OCI-LY1 (cell line): ENCODE results near the gene IDH2.

Source experiments
- H2AFZ ChIP-seq: fragments of 200-600 bp; sonication (generic), shearing (Covaris generic); 2 replicates; pipeline ENCODE4 v1.6.0; 2014; ENCODE audit warnings: antibody characterized with exemption, mild to moderate bottlenecking, low read length
- H3F3A ChIP-seq: fragments of 200-600 bp; sonication (generic), shearing (Covaris generic); 2 replicates; pipeline ENCODE4 v1.6.0; 2014; ENCODE audit warnings: mild to moderate bottlenecking, antibody characterized with exemption, low read length, moderate library complexity; ENCODE audit not compliant: insufficient read depth
- H3K27ac ChIP-seq: fragments of 200-600 bp; sonication (generic); 2 replicates; pipeline ENCODE4 v1.5.1; 2014; ENCODE audit warnings: low read length, mixed run types, mild to moderate bottlenecking, low read depth; ENCODE audit not compliant: poor library complexity, severe bottlenecking
- H3K27me3 ChIP-seq: fragments of 200-600 bp; sonication (generic); 2 replicates; pipeline ENCODE4 v1.6.0; 2014; ENCODE audit warnings: antibody characterized with exemption, mild to moderate bottlenecking, low read length, moderate library complexity; ENCODE audit not compliant: insufficient read depth
- H3K36me3 ChIP-seq: fragments of 200-600 bp; sonication (generic); 2 replicates; pipeline ENCODE4 v1.6.1; 2014; ENCODE audit warnings: mild to moderate bottlenecking, antibody characterized with exemption, low read length, moderate library complexity, mixed read lengths; ENCODE audit not compliant: insufficient read depth
- H3K4me1 ChIP-seq: fragments of 200-600 bp; sonication (generic); 2 replicates; pipeline ENCODE4 v1.5.1; 2014; ENCODE audit warnings: mild to moderate bottlenecking, low read length, moderate library complexity; ENCODE audit not compliant: insufficient read depth, severe bottlenecking
- H3K4me2 ChIP-seq: fragments of 200-600 bp; sonication (generic), shearing (Covaris generic); 2 replicates; pipeline ENCODE4 v1.6.1; 2014; ENCODE audit warnings: low read length
- H3K4me3 ChIP-seq: fragments of 200-600 bp; sonication (generic); 2 replicates; pipeline ENCODE4 v1.5.1; 2014; ENCODE audit warnings: low read length, low read depth, mild to moderate bottlenecking, mixed read lengths; ENCODE audit not compliant: poor library complexity, severe bottlenecking
- H3K79me2 ChIP-seq: fragments of 200-600 bp; shearing (Covaris generic); 2 replicates; pipeline ENCODE4 v1.6.1; 2016; ENCODE audit warnings: mixed run types, low read length, mixed read lengths; ENCODE audit not compliant: insufficient read depth
- H3K9ac ChIP-seq: fragments of 200-600 bp; sonication (generic), shearing (Covaris generic); 2 replicates; pipeline ENCODE4 v1.6.1; 2014; ENCODE audit warnings: mild to moderate bottlenecking, low read length, mixed read lengths
- H3K9me2 ChIP-seq: fragments of 200-600 bp; sonication (generic), shearing (Covaris generic); 2 replicates; pipeline ENCODE4 v1.6.1; 2014; ENCODE audit warnings: low read depth, mild to moderate bottlenecking, low read length, mixed read lengths
- H3K9me3 ChIP-seq: fragments of 200-600 bp; shearing (Covaris generic); 2 replicates; pipeline ENCODE4 v1.6.1; 2014; ENCODE audit warnings: low read length, mixed read lengths
- H4K20me1 ChIP-seq: fragments of 200-600 bp; sonication (generic), shearing (Covaris generic); 2 replicates; pipeline ENCODE4 v1.6.0; 2016; ENCODE audit warnings: mild to moderate bottlenecking, low read length; ENCODE audit not compliant: insufficient read depth
- EZH2 ChIP-seq: fragments of 200-600 bp; sonication (generic), shearing (Covaris generic); IDR thresholded peaks from 2 replicates; pipeline ENCODE4 v1.8.0; 2017; ENCODE audit warnings: borderline replicate concordance, mixed run types, mild to moderate bottlenecking, antibody characterized with exemption, low read length, moderate library complexity, mixed read lengths
- TF ChIP-seq, protein P1 (sequence below): fragments of 200-600 bp; sonication (generic), shearing (Covaris generic); IDR thresholded peaks from 2 replicates; pipeline ENCODE4 v1.5.1; 2017; ENCODE audit warnings: mild to moderate bottlenecking, antibody characterized with exemption, low read length, moderate library complexity, mixed read lengths

Gene IDH2

DNA sequence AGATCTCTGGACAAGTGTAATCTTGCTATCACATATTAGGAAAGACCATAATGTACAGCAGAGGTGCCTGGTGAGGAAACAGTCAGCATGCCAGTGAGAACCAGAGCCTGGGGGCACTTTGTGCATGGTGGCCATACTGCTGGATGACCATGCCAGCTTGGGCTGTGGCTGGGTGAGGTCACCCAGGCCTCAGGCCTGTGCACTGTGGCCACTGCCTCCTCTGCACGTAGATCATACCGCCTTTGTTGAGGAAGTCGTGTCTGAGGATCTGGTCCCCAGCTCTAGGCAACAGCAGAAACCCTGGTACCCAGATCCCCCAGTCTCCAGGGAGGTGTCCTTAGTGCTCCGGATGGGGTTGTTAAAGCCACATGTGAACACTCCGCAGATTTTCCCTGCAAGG lies 62.3 kb downstream of the IDH2 start:
- Histone ChIP-seq H3K9ac (no peak overlapping the region; the same call in 1 of the 2 replicates), H3K4me1 (peaks cover 56% of the 10 kb centered on the region), H3K4me2 (no peak overlapping the region; the same call in 1 of the 2 replicates), H3F3A (0 out of 2 replicates have a peak, but pooled peaks cover 4% of the 10 kb centered on the region), H3K27ac (peak overlapping the region; percentile 42), H3K36me3 (no peaks in the 10 kb centered on the region), H3K27me3 (no peaks in the 10 kb centered on the region), H4K20me1 (no peaks in the 10 kb centered on the region), H3K9me3 (no peaks in the 10 kb centered on the region), H3K4me3 (no peak overlapping the region), H3K79me2 (no peaks in the 10 kb centered on the region), H3K9me2 (no peaks in the 10 kb centered on the region), H2AFZ (no peak overlapping the region)
- TF ChIP-seq, protein P1, sequence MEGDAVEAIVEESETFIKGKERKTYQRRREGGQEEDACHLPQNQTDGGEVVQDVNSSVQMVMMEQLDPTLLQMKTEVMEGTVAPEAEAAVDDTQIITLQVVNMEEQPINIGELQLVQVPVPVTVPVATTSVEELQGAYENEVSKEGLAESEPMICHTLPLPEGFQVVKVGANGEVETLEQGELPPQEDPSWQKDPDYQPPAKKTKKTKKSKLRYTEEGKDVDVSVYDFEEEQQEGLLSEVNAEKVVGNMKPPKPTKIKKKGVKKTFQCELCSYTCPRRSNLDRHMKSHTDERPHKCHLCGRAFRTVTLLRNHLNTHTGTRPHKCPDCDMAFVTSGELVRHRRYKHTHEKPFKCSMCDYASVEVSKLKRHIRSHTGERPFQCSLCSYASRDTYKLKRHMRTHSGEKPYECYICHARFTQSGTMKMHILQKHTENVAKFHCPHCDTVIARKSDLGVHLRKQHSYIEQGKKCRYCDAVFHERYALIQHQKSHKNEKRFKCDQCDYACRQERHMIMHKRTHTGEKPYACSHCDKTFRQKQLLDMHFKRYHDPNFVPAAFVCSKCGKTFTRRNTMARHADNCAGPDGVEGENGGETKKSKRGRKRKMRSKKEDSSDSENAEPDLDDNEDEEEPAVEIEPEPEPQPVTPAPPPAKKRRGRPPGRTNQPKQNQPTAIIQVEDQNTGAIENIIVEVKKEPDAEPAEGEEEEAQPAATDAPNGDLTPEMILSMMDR = no peak
- TF ChIP-seq EZH2 = no peak

DNA sequence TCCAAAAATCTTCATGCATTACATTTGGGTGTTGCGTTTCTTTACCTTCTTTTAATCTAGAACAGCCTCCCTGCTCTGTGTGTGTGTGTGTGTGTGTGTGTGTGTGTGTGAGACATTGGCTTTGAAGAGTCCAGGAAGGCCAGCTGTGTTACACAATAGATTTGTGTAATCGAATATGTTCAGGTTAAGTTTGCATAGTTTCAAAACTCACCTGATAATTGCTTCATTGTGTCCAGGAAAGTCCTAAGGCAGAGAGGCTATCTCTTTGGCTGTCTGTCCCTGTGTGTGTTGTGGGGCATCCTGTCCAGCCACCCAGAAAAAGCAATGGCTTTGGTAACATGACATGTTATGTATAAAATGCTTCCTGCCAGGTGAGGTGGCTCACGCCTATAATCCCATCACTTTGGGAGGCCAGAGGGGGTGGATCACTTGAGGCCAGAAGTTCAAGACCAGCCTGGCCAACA lies 63.6 kb downstream of the IDH2 start:
- TF ChIP-seq, protein P1 = no peak
- no peak for TF ChIP-seq EZH2
- H3K27ac ChIP-seq = peak overlapping the region; percentile 64
- H3K27me3 ChIP-seq = no peaks in the 10 kb centered on the region
- H3K4me1 ChIP-seq = peaks cover 55% of the 10 kb centered on the region
- no peaks in the 10 kb centered on the region for H3K79me2 ChIP-seq
- H3K9me2 ChIP-seq = no peaks in the 10 kb centered on the region
- H3K36me3 ChIP-seq = no peaks in the 10 kb centered on the region
- no peak overlapping the region for H3K9ac ChIP-seq
- no peak overlapping the region for H3K4me3 ChIP-seq
- H3K4me2 ChIP-seq = peak overlapping the region; percentile 25; the same call in 1 of the 2 replicates
- H2AFZ ChIP-seq = no peak overlapping the region
- no peaks in the 10 kb centered on the region for H4K20me1 ChIP-seq
- H3K9me3 ChIP-seq = no peaks in the 10 kb centered on the region
- 0 out of 2 replicates have a peak, but pooled peaks cover 4% of the 10 kb centered on the region for H3F3A ChIP-seq

DNA sequence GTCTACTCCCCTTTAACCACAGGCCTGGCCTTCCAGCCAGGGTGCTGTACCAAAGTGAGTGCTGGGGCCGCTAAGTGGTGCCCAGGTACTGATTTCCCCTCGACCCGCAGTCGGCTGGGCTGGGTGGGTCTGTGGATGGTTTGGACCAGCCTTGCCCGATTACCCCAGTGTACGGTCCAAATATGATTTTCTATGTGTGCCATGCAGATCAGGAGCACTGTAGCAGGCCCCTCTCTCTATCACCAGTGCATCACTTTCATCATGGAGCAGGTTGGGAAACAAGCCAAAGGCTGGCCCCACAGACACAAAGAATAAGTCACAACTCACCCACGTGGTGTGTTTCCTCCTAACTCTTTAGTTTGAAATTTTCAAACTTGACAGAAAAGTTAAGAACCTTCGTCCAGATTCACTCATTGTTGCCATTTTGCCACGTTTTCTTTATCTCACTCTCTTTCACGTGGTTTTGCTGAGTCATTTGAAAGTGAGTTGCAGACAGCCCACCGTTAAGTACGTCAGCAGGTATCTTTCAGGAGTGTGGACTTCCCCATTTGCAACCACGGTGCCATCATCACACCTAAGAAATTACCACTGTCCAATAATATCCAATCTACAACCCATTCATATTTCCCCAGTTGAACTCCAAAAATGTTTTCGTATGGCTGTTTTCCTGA lies 64.2 kb downstream of the IDH2 start:
- H3K4me3 ChIP-seq = no peak overlapping the region
- no peaks in the 10 kb centered on the region for H3K9me3 ChIP-seq
- peak overlapping the region; percentile 10; the same call in 1 of the 2 replicates for H3K9ac ChIP-seq
- no peaks in the 10 kb centered on the region for H3K79me2 ChIP-seq
- no peaks in the 10 kb centered on the region for H3K27me3 ChIP-seq
- H3K4me2 ChIP-seq = peak overlapping the region; percentile 25; the same call in 1 of the 2 replicates
- no peaks in the 10 kb centered on the region for H3K9me2 ChIP-seq
- no peak overlapping the region for H2AFZ ChIP-seq
- H4K20me1 ChIP-seq = no peaks in the 10 kb centered on the region
- no peaks in the 10 kb centered on the region for H3K36me3 ChIP-seq
- peaks cover 60% of the 10 kb centered on the region for H3K4me1 ChIP-seq
- peak overlapping the region; percentile 64 for H3K27ac ChIP-seq
- 0 out of 2 replicates have a peak, but pooled peaks cover 4% of the 10 kb centered on the region for H3F3A ChIP-seq
- TF ChIP-seq, protein P1 = no peak
- no peak for TF ChIP-seq EZH2
